Activated CD4-positive, alpha-beta T cell treated with anti-CD3 and anti-CD28 coated beads, Interleukin-2, amount 10 ng/mL, durations not matched to agents 7 days and 5 days (primary cell): ENCODE measurements around the gene R3HCC1L. TPM values are rescaled to one million over a fixed set of nuclear protein-coding genes. Genes with fewer than 3 reads are reported as not detected.

Experiments used
- CTCF ChIA-PET: fragments of 350-600 bp; sonication (Branson Sonifier 250); formaldehyde crosslinking; loops from one replicate; lab custom pipeline; 2021; ENCODE audit warnings: antibody characterized with exemption; lab: Charles Lee
- POLR2A ChIA-PET: fragments of 350-600 bp; sonication (Branson Sonifier 250); formaldehyde crosslinking; loops from one replicate; lab custom pipeline; 2021; ENCODE audit warnings: antibody characterized with exemption; lab: Charles Lee
- DNase-seq: peaks from one replicate; pipeline ENCODE4 v3.0.0-alpha.2; 2020
- H3K27ac Mint-ChIP-seq: one replicate; pipeline ENCODE4 v1.8.0; 2021; ENCODE audit warnings: mild to moderate bottlenecking, moderate library complexity, mixed read lengths
- H3K27me3 Mint-ChIP-seq: one replicate; pipeline ENCODE4 v1.8.0; 2021; ENCODE audit warnings: mixed read lengths
- H3K36me3 Mint-ChIP-seq: one replicate; pipeline ENCODE4 v1.8.0; 2021; ENCODE audit warnings: low read depth, mixed read lengths
- H3K4me1 Mint-ChIP-seq: one replicate; pipeline ENCODE4 v1.8.0; 2021; ENCODE audit warnings: mixed read lengths
- H3K4me3 Mint-ChIP-seq: one replicate; pipeline ENCODE4 v1.8.0; 2021; ENCODE audit warnings: mild to moderate bottlenecking, moderate library complexity, mixed read lengths
- H3K9me3 Mint-ChIP-seq: one replicate; pipeline ENCODE4 v1.8.0; 2021; ENCODE audit warnings: mixed read lengths
- total RNA-seq, 2 experiments: library from RNA; stranded (reverse); gene quantifications; one replicate each; pipeline ENCODE4 v1.2.3, GENCODE V29; 2021

Gene R3HCC1L
- total RNA-seq, 2 experiments from 2014 or later = 18.0 to 18.7 TPM

- no peak for DNase-seq
- peaks cover 46% of the 10 kb centered on the region for H3K27me3 Mint-ChIP-seq
- ChIA-PET POLR2A (no interaction called here), CTCF (no interaction called here)
- no peaks in the 10 kb centered on the region for H3K4me1 Mint-ChIP-seq
- no peaks in the 10 kb centered on the region for H3K36me3 Mint-ChIP-seq
- no peak overlapping the region for H3K27ac Mint-ChIP-seq
- H3K9me3 Mint-ChIP-seq = no peaks in the 10 kb centered on the region
- H3K4me3 Mint-ChIP-seq = no peak overlapping the region
Observed at GRCh38 chr10:98270073-98270740, 135.8 kb downstream of the R3HCC1L start.

- ChIA-PET POLR2A (no interaction called here), CTCF (no interaction called here)
- no peaks in the 10 kb centered on the region for H3K9me3 Mint-ChIP-seq
- H3K4me3 Mint-ChIP-seq = no peak overlapping the region
- H3K36me3 Mint-ChIP-seq = no peaks in the 10 kb centered on the region
- H3K27me3 Mint-ChIP-seq = peaks cover 44% of the 10 kb centered on the region
- no peak for DNase-seq
- H3K27ac Mint-ChIP-seq = no peak overlapping the region
- no peaks in the 10 kb centered on the region for H3K4me1 Mint-ChIP-seq
Observed at GRCh38 chr10:98270786-98271185, 136.3 kb downstream of the R3HCC1L start.

GRCh38 chr10:98272245-98272644, 137.8 kb downstream of the R3HCC1L start:
- Mint-ChIP-seq H3K27me3 (peaks cover 34% of the 10 kb centered on the region), H3K4me1 (no peaks in the 10 kb centered on the region), H3K36me3 (no peaks in the 10 kb centered on the region), H3K9me3 (no peaks in the 10 kb centered on the region), H3K4me3 (no peak overlapping the region), H3K27ac (no peak overlapping the region)
- ChIA-PET CTCF (no interaction called here), POLR2A (no interaction called here)
- DNase-seq = no peak

DNA sequence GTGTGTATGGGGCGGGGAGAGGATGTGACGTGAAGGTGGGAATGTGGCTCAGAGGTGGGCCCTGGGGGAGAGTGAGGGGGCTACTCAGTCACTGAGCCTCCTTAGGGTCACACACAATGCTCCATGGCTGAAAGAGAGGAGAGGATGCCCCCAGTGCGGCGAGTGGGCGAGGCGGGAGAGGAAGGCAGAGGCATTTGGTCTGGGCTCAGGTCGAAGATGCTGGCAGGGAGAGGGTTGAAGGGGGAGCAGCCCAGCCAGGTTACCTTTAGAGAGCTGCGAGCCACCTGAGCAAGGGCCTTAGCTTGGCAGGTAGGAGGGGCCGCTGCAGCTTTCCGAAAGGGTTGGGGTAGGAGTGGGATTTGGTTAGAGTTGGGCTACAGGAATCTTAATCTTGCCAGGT, 138.2 kb downstream of the R3HCC1L start:
- Mint-ChIP-seq H3K27ac (no peak overlapping the region), H3K36me3 (no peaks in the 10 kb centered on the region), H3K4me1 (no peaks in the 10 kb centered on the region), H3K27me3 (peaks cover 31% of the 10 kb centered on the region), H3K4me3 (no peak overlapping the region), H3K9me3 (no peaks in the 10 kb centered on the region)
- POLR2A ChIA-PET = no interaction called here
- CTCF ChIA-PET = no interaction called here
- no peak for DNase-seq

DNA sequence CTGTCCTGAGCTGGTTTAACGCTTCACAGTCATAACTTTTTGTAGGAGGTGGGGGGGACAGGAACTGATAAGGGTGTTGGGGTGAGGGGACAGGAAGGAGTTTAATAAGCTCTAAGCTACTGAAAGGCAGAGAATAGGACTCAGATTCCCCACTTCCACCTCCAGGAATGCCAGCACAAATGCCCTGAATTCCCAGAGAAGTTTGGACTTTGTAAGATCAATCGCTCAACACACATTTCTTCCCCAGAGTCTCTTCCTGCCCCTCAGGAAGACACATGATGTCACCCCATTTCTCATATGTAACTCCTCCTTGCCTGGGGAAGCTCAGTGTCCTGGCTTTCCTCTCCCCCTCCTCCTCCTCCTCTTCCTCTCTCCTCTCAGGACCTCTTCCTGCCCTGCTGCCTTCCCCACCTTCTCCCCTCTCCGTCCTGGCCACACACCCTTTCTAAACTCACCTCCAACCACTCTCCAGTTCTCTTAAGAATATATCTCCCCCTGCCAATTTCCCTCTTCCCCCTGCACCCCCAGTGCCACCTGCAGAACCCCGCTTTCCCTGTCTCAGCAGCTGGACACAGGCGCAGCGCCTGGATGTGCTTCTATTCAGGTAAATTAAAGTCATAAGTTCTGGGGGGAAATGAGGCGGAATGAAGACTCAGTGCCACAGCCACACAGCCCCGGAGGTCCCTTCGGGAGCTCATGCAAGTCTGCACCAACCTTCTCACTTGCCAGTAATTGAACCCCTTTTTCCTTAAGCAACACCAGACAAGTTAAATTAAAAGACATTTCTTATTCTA, 138.8 kb downstream of the R3HCC1L start:
- H3K27me3 Mint-ChIP-seq = peaks cover 31% of the 10 kb centered on the region
- no peak overlapping the region for H3K27ac Mint-ChIP-seq
- no peaks in the 10 kb centered on the region for H3K4me1 Mint-ChIP-seq
- POLR2A ChIA-PET = no interaction called here
- DNase-seq = no peak
- H3K9me3 Mint-ChIP-seq = no peaks in the 10 kb centered on the region
- H3K4me3 Mint-ChIP-seq = no peak overlapping the region
- CTCF ChIA-PET = no interaction called here
- H3K36me3 Mint-ChIP-seq = no peaks in the 10 kb centered on the region

DNA sequence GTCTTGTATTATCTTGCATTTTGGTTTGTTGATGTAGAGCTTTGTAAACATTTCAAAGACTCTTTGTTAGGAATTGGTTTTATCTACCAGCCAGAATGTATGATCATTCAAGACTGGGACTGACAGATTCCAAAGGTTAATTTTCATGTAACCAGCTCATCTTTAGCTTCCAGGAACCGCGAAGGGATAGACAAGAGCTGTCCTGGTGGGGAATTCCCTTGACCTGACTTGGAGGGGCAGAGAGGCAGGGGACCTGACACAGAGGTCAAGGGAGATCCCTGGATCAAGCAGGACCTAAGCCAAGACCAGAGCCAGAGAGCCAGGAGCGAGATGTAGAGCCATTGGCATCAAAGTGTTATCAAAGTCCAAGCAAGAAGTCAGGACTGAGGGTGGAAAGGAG, 140.1 kb downstream of the R3HCC1L start:
- no peaks in the 10 kb centered on the region for H3K4me1 Mint-ChIP-seq
- CTCF ChIA-PET = no interaction called here

GRCh38 chr10:98276311-98276710, 141.9 kb downstream of the R3HCC1L start:
- Mint-ChIP-seq H3K4me1 (no peaks in the 10 kb centered on the region), H3K27ac (no peak overlapping the region), H3K4me3 (no peak overlapping the region), H3K27me3 (peaks cover 30% of the 10 kb centered on the region), H3K36me3 (no peaks in the 10 kb centered on the region), H3K9me3 (no peaks in the 10 kb centered on the region)
- DNase-seq = no peak
- CTCF ChIA-PET = no interaction called here
- POLR2A ChIA-PET = no interaction called here

More for the DNA sequence above, 140.1 kb downstream of the R3HCC1L start:
- Mint-ChIP-seq H3K27ac (no peak overlapping the region), H3K4me3 (no peak overlapping the region), H3K27me3 (peaks cover 28% of the 10 kb centered on the region), H3K9me3 (no peaks in the 10 kb centered on the region), H3K36me3 (no peaks in the 10 kb centered on the region)
- no peak for DNase-seq
- POLR2A ChIA-PET = no interaction called here

DNA sequence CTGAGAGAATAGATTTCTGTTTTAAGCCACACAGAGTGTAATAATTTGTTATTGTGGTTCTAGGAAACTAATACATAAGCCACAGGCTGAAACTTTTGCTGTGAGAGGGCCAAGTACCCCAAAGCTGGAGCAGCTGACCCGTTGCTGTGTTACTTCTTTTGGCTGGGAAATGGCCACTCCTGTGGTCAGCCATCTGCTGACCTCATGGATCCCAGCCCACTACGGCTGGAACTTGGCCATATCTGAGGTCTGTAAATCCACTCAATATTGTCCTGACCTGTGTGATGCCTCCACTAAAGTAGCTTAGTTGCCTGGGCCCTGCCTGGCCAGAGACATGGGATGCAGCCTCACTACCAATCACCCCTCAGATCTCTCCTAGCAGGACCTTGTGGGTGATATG, 151.0 kb downstream of the R3HCC1L start:
- H3K27ac Mint-ChIP-seq = no peak overlapping the region
- no peak for DNase-seq

DNA sequence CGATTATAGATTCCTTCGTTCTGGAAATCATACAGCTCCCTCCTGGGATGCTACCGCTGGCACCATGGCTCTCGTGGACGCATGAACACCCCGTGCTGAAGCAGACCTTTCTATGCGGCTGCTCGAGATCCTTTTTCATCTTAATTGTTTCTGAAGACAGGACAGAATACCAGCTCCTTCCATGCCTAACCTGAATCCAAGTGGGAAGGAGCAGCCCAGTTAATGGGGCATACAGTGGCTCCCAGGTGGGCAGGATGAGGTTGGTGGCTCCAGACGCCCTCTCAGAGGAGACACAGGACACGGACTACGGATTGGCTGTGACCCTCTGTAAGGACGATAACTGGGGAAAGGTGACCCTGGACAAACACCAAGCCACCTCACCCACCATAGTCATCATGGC, 152.0 kb downstream of the R3HCC1L start:
- Mint-ChIP-seq H3K4me3 (no peak overlapping the region), H3K9me3 (no peaks in the 10 kb centered on the region), H3K4me1 (no peaks in the 10 kb centered on the region), H3K27ac (no peak overlapping the region), H3K27me3 (peaks cover 24% of the 10 kb centered on the region), H3K36me3 (no peaks in the 10 kb centered on the region)
- DNase-seq = no peak
- POLR2A ChIA-PET = no interaction called here
- CTCF ChIA-PET = no interaction called here

More for the DNA sequence above, 151.0 kb downstream of the R3HCC1L start:
- Mint-ChIP-seq H3K9me3 (no peaks in the 10 kb centered on the region), H3K4me3 (no peak overlapping the region), H3K36me3 (no peaks in the 10 kb centered on the region), H3K27me3 (peaks cover 30% of the 10 kb centered on the region), H3K4me1 (no peaks in the 10 kb centered on the region)
- ChIA-PET POLR2A (no interaction called here), CTCF (no interaction called here)

GRCh38 chr10:98287321-98287720, 152.9 kb downstream of the R3HCC1L start:
- no peaks in the 10 kb centered on the region for H3K9me3 Mint-ChIP-seq
- CTCF ChIA-PET = no interaction called here

DNA sequence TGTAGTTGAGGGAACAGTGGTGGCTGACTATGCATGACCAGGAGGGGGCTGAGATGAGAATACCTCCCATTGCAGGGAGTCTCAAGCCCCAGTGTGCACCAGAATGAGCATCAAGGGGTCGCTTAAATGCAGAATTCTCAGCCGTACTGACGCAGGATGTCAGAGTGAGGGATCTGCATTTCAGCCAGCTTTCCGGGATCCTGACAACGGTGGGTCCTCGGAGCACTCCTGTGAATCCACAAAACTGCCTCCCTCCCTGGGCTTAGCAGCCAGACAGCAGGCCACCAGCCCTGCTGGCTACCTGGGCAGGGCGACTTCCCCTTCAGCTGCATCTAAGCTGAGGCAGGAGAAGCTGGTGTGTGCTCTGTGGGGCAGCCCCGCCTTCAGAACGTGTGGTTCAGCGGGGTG, 155.3 kb downstream of the R3HCC1L start:
- Mint-ChIP-seq H3K4me3 (no peak overlapping the region), H3K36me3 (no peaks in the 10 kb centered on the region), H3K27me3 (peaks cover 12% of the 10 kb centered on the region), H3K27ac (no peak overlapping the region), H3K9me3 (no peaks in the 10 kb centered on the region), H3K4me1 (no peaks in the 10 kb centered on the region)
- no peak for DNase-seq
- CTCF ChIA-PET = interaction anchor here (1.2 kb wide), 1 partner anchor 20 kb away, joined by 3 read pairs; no protein-coding TSS in a partner anchor
- POLR2A ChIA-PET = no interaction called here

More at GRCh38 chr10:98287321-98287720, 152.9 kb downstream of the R3HCC1L start:
- DNase-seq = no peak
- H3K27me3 Mint-ChIP-seq = peaks cover 21% of the 10 kb centered on the region
- no peak overlapping the region for H3K4me3 Mint-ChIP-seq
- H3K4me1 Mint-ChIP-seq = no peaks in the 10 kb centered on the region
- no peak overlapping the region for H3K27ac Mint-ChIP-seq
- POLR2A ChIA-PET = no interaction called here
- H3K36me3 Mint-ChIP-seq = no peaks in the 10 kb centered on the region

GRCh38 chr10:98292971-98293370, 158.5 kb downstream of the R3HCC1L start:
- Mint-ChIP-seq H3K27me3 (peaks cover 14% of the 10 kb centered on the region), H3K27ac (no peak overlapping the region), H3K36me3 (no peaks in the 10 kb centered on the region), H3K4me3 (no peak overlapping the region), H3K9me3 (no peaks in the 10 kb centered on the region), H3K4me1 (no peaks in the 10 kb centered on the region)
- DNase-seq = no peak
- POLR2A ChIA-PET = no interaction called here
- CTCF ChIA-PET = no interaction called here

DNA sequence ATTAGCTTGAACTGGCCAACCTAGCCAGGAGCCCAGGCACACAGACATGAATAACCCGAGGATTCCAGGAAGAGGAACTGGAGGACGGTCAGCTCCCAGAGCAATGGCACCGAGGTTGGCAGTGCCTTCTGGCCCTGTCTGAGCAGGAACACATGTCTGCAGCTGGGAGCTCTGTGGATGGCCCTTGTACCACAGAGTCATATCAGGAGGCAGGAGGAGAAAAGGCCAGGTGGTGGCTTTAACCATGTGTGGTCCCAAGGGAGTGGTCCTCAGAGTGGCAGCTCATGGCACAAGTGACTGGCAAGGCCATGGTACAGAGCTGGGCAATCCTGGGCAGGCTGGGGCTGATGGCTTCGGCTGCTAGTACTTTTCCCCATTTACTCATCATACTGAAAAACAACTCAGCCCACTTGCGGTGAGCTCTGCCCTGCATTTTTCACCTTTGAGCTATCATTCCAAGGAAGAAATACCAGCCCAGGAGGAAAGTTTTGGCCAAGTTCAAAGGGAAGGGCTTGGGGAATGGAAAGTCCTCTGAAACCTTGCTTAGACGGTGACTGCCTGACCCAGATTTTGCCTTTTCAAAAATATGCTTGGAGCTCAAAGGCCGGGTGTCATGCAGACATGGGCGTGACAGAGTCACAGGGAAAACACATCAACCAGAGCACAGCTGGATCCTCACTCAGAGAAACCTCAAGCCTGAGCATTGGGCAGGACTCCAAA, 159.3 kb downstream of the R3HCC1L start:
- no peaks in the 10 kb centered on the region for H3K4me1 Mint-ChIP-seq
- no peaks in the 10 kb centered on the region for H3K9me3 Mint-ChIP-seq
- ChIA-PET CTCF (interaction anchor here (2.5 kb wide), 1 partner anchor 16 kb away, joined by 9 read pairs; no protein-coding TSS in a partner anchor), POLR2A (no interaction called here)
- H3K4me3 Mint-ChIP-seq = no peak overlapping the region
- H3K27me3 Mint-ChIP-seq = peaks cover 14% of the 10 kb centered on the region
- H3K27ac Mint-ChIP-seq = no peak overlapping the region
- H3K36me3 Mint-ChIP-seq = no peaks in the 10 kb centered on the region
- DNase-seq = no peak
